Breast epithelium (tissue), 3 donors: ENCODE measurements around the gene TPK1.

Source experiments
- POLR2A ChIP-seq: fragments of 450-650 bp; IDR thresholded peaks from one replicate; pipeline ENCODE4 v1.6.1; 2016; ENCODE audit warnings: antibody characterized with exemption, mild to moderate bottlenecking, moderate library complexity
- TF ChIP-seq, protein P1 (sequence below), 3 donors: fragments of 450-650 bp; IDR thresholded peaks; one replicate each; pipeline ENCODE4 v1.5.1; 2016 to 2017; ENCODE audit warnings: antibody characterized with exemption in 3 of 3, mild to moderate bottlenecking in 3 of 3, moderate library complexity in 3 of 3

DNA sequence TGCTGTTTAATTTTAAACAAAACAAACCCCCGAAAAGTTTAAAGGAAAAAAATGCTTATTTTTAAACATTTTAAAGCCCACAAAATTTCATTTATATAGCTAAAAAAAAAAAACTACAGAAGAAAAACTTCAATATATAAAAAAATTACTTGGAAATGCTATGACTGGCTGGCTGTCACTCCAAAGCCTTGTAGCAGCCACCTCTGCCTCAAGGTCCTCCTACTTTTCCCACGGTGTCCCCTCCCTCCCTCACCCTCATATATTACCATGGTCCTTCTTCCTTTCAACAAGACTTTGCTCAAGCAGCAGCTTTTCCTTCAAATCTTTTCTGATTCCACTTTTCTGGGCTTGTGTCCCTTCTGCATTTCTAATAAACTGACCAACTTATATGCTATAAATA lies 122.0 kb downstream of the TPK1 start:
- TF ChIP-seq, protein P1, sequence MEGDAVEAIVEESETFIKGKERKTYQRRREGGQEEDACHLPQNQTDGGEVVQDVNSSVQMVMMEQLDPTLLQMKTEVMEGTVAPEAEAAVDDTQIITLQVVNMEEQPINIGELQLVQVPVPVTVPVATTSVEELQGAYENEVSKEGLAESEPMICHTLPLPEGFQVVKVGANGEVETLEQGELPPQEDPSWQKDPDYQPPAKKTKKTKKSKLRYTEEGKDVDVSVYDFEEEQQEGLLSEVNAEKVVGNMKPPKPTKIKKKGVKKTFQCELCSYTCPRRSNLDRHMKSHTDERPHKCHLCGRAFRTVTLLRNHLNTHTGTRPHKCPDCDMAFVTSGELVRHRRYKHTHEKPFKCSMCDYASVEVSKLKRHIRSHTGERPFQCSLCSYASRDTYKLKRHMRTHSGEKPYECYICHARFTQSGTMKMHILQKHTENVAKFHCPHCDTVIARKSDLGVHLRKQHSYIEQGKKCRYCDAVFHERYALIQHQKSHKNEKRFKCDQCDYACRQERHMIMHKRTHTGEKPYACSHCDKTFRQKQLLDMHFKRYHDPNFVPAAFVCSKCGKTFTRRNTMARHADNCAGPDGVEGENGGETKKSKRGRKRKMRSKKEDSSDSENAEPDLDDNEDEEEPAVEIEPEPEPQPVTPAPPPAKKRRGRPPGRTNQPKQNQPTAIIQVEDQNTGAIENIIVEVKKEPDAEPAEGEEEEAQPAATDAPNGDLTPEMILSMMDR (IDR thresholded peaks at IDR 0.05), result no peak
- no peak for TF ChIP-seq POLR2A
